ENCODE results near the gene KIAA0513. TPM values are rescaled to one million over a fixed set of nuclear protein-coding genes. Genes with fewer than 3 reads are reported as not detected.

The KIAA0513 gene
- total RNA-seq, 1 donor: 35.1 TPM

- TF ChIP-seq CTCF (IDR thresholded peaks at IDR 0.05; ENCODE audit: extremely low read depth, low read depth, low read length): no peak
Measured at GRCh38 chr16:85127379-85127723, 99.8 kb downstream of the KIAA0513 start.

GRCh38 chr16:85128079-85128837 is 100.7 kb downstream of the KIAA0513 start:
- Histone ChIP-seq H2AFZ (ENCODE audit: low read length) (no peak overlapping the region), H3K4me1 (ENCODE audit: insufficient read depth, low read length) (peaks cover 28% of the 10 kb centered on the region), H3K79me2 (ENCODE audit: insufficient read depth, low read length) (no peaks in the 10 kb centered on the region), H3K9me3 (ENCODE audit: low read depth, low read length) (no peaks in the 10 kb centered on the region), H3K4me2 (ENCODE audit: insufficient read depth, low read length) (no peak overlapping the region), H3K27me3 (ENCODE audit: insufficient read depth, low read length) (no peaks in the 10 kb centered on the region), H4K20me1 (ENCODE audit: insufficient read depth, low read length) (no peaks in the 10 kb centered on the region), H3K36me3 (ENCODE audit: insufficient read depth, low read length) (no peaks in the 10 kb centered on the region), H3K27ac (ENCODE audit: low read depth, low read length) (no peak overlapping the region), H3K4me3 (ENCODE audit: insufficient read depth, low read length) (no peak overlapping the region)
- no peak for TF ChIP-seq CTCF (IDR thresholded peaks at IDR 0.05; ENCODE audit: extremely low read depth, low read depth, low read length)
- no peak for DNase-seq (ENCODE audit: insufficient read length, low spot score, missing footprints)

More at GRCh38 chr16:85127379-85127723, 99.8 kb downstream of the KIAA0513 start:
- Histone ChIP-seq H3K4me1 (ENCODE audit: insufficient read depth, low read length) (peaks cover 28% of the 10 kb centered on the region), H4K20me1 (ENCODE audit: insufficient read depth, low read length) (no peaks in the 10 kb centered on the region), H3K9me3 (ENCODE audit: low read depth, low read length) (no peaks in the 10 kb centered on the region), H3K4me2 (ENCODE audit: insufficient read depth, low read length) (peak overlapping the region; percentile 66), H3K36me3 (ENCODE audit: insufficient read depth, low read length) (no peaks in the 10 kb centered on the region), H3K27ac (ENCODE audit: low read depth, low read length) (no peak overlapping the region), H3K27me3 (ENCODE audit: insufficient read depth, low read length) (no peaks in the 10 kb centered on the region), H3K79me2 (ENCODE audit: insufficient read depth, low read length) (no peaks in the 10 kb centered on the region), H2AFZ (ENCODE audit: low read length) (no peak overlapping the region), H3K4me3 (ENCODE audit: insufficient read depth, low read length) (no peak overlapping the region)
- peak; percentile 44 for DNase-seq (ENCODE audit: insufficient read length, low spot score, missing footprints)

- DNase-seq (ENCODE audit: insufficient read length, low spot score, missing footprints): peak; percentile 78
- peak overlapping the region; percentile 45 for H3K27ac ChIP-seq (ENCODE audit: low read depth, low read length)
- no peaks in the 10 kb centered on the region for H4K20me1 ChIP-seq (ENCODE audit: insufficient read depth, low read length)
- no peaks in the 10 kb centered on the region for H3K36me3 ChIP-seq (ENCODE audit: insufficient read depth, low read length)
- no peaks in the 10 kb centered on the region for H3K9me3 ChIP-seq (ENCODE audit: low read depth, low read length)
- H3K4me2 ChIP-seq (ENCODE audit: insufficient read depth, low read length): no peak overlapping the region
- H3K4me1 ChIP-seq (ENCODE audit: insufficient read depth, low read length): peaks cover 24% of the 10 kb centered on the region
- no peaks in the 10 kb centered on the region for H3K79me2 ChIP-seq (ENCODE audit: insufficient read depth, low read length)
- H2AFZ ChIP-seq (ENCODE audit: low read length): peak overlapping the region; percentile 56
- H3K4me3 ChIP-seq (ENCODE audit: insufficient read depth, low read length): no peak overlapping the region
- no peaks in the 10 kb centered on the region for H3K27me3 ChIP-seq (ENCODE audit: insufficient read depth, low read length)
- no peak for TF ChIP-seq CTCF (IDR thresholded peaks at IDR 0.05; ENCODE audit: extremely low read depth, low read depth, low read length)
Measured at GRCh38 chr16:85129876-85130704, 102.5 kb downstream of the KIAA0513 start.

- Histone ChIP-seq H3K4me3 (ENCODE audit: insufficient read depth, low read length) (no peak overlapping the region), H3K36me3 (ENCODE audit: insufficient read depth, low read length) (no peaks in the 10 kb centered on the region), H3K9me3 (ENCODE audit: low read depth, low read length) (no peaks in the 10 kb centered on the region), H3K27ac (ENCODE audit: low read depth, low read length) (peak overlapping the region; percentile 45), H4K20me1 (ENCODE audit: insufficient read depth, low read length) (no peaks in the 10 kb centered on the region), H3K79me2 (ENCODE audit: insufficient read depth, low read length) (no peaks in the 10 kb centered on the region), H3K27me3 (ENCODE audit: insufficient read depth, low read length) (no peaks in the 10 kb centered on the region), H2AFZ (ENCODE audit: low read length) (peak overlapping the region; percentile 56), H3K4me1 (ENCODE audit: insufficient read depth, low read length) (peaks cover 24% of the 10 kb centered on the region), H3K4me2 (ENCODE audit: insufficient read depth, low read length) (no peak overlapping the region)
- TF ChIP-seq CTCF (IDR thresholded peaks at IDR 0.05; ENCODE audit: extremely low read depth, low read depth, low read length): no peak
- no peak for DNase-seq (ENCODE audit: insufficient read length, low spot score, missing footprints)
Measured at GRCh38 chr16:85130705-85131028, 103.1 kb downstream of the KIAA0513 start.

Measured in osteoblast (primary cell).